Muscle layer of duodenum (tissue), 2 donors: ENCODE measurements around the gene PRKCA.

ENCODE experiments used
- H3K27ac ChIP-seq: one replicate; pipeline ENCODE4 v1.7.0; 2013; ENCODE audit warnings: mild to moderate bottlenecking, low read length
- H3K27me3 ChIP-seq: one replicate; pipeline ENCODE4 v1.7.0; 2013; ENCODE audit warnings: low read depth, mild to moderate bottlenecking, control low read depth, low read length
- H3K36me3 ChIP-seq, 2 donors: one replicate each; pipeline ENCODE4 v1.7.0; 2013; ENCODE audit warnings: low read length in 2 of 2, control low read depth in 1 of 2, mild to moderate bottlenecking in 1 of 2; ENCODE audit not compliant: insufficient read depth in 2 of 2, control insufficient read depth in 1 of 2
- H3K4me1 ChIP-seq, 2 donors: one replicate each; pipeline ENCODE4 v1.7.0; 2013; ENCODE audit warnings: low read length in 2 of 2, mild to moderate bottlenecking in 2 of 2, control low read depth in 1 of 2, moderate library complexity in 1 of 2; ENCODE audit not compliant: insufficient read depth in 2 of 2, control insufficient read depth in 1 of 2
- H3K4me3 ChIP-seq, 2 donors: one replicate each; pipeline ENCODE4 v1.7.0; 2013; ENCODE audit warnings: low read length in 2 of 2, low read depth in 1 of 2, mild to moderate bottlenecking in 1 of 2
- H3K9me3 ChIP-seq, 2 donors: one replicate each; pipeline ENCODE4 v1.7.0; 2013; ENCODE audit warnings: low read length in 2 of 2, control low read depth in 1 of 2, mild to moderate bottlenecking in 1 of 2; ENCODE audit not compliant: control insufficient read depth in 1 of 2
- donor health status: healthy.

PRKCA gene

GRCh38 chr17:66661411-66662256 is 359.2 kb downstream of the PRKCA start:
- H3K9me3 ChIP-seq: no peaks in the 10 kb centered on the region
- H3K27ac ChIP-seq: no peak overlapping the region
- H3K36me3 ChIP-seq: no peaks in the 10 kb centered on the region
- no peak overlapping the region for H3K4me3 ChIP-seq
- H3K27me3 ChIP-seq: no peaks in the 10 kb centered on the region
- peaks cover 0 to 5% of the 10 kb centered on the region in 2 donors for H3K4me1 ChIP-seq

- H3K9me3 ChIP-seq: no peaks in the 10 kb centered on the region
- no peak overlapping the region for H3K4me3 ChIP-seq
- H3K27me3 ChIP-seq: no peaks in the 10 kb centered on the region
- no peaks in the 10 kb centered on the region for H3K36me3 ChIP-seq
- H3K27ac ChIP-seq: no peak overlapping the region
- H3K4me1 ChIP-seq: peaks cover 0 to 5% of the 10 kb centered on the region in 2 donors
Measured at GRCh38 chr17:66662496-66662895, 360.1 kb downstream of the PRKCA start.

- Histone ChIP-seq H3K4me1 (peaks cover 0 to 5% of the 10 kb centered on the region in 2 donors), H3K27ac (no peak overlapping the region), H3K36me3 (no peaks in the 10 kb centered on the region), H3K27me3 (no peaks in the 10 kb centered on the region), H3K4me3 (no peak overlapping the region), H3K9me3 (no peaks in the 10 kb centered on the region)
Measured at GRCh38 chr17:66663041-66663606, 360.7 kb downstream of the PRKCA start.

GRCh38 chr17:66664336-66664735 is 361.9 kb downstream of the PRKCA start:
- Histone ChIP-seq H3K4me1 (peaks cover 0 to 5% of the 10 kb centered on the region in 2 donors), H3K9me3 (no peaks in the 10 kb centered on the region), H3K36me3 (no peaks in the 10 kb centered on the region), H3K27ac (no peak overlapping the region), H3K4me3 (no peak overlapping the region), H3K27me3 (no peaks in the 10 kb centered on the region)

GRCh38 chr17:66665194-66665593 is 362.8 kb downstream of the PRKCA start:
- Histone ChIP-seq H3K4me1 (peaks cover 0 to 5% of the 10 kb centered on the region in 2 donors), H3K27ac (no peak overlapping the region), H3K4me3 (no peak overlapping the region), H3K36me3 (no peaks in the 10 kb centered on the region), H3K9me3 (no peaks in the 10 kb centered on the region), H3K27me3 (no peaks in the 10 kb centered on the region)

- no peak overlapping the region for H3K4me3 ChIP-seq
Measured at GRCh38 chr17:66667090-66667489, 364.7 kb downstream of the PRKCA start.

GRCh38 chr17:66667491-66668030 is 365.1 kb downstream of the PRKCA start:
- Histone ChIP-seq H3K9me3 (no peaks in the 10 kb centered on the region), H3K4me1 (peaks cover 0 to 15% of the 10 kb centered on the region in 2 donors), H3K4me3 (no peak overlapping the region)

More at GRCh38 chr17:66667090-66667489, 364.7 kb downstream of the PRKCA start:
- Histone ChIP-seq H3K27me3 (no peaks in the 10 kb centered on the region), H3K4me1 (peaks cover 0 to 10% of the 10 kb centered on the region in 2 donors), H3K27ac (no peak overlapping the region), H3K9me3 (no peaks in the 10 kb centered on the region), H3K36me3 (no peaks in the 10 kb centered on the region)

GRCh38 chr17:66670206-66670605 is 367.8 kb downstream of the PRKCA start:
- Histone ChIP-seq H3K27me3 (no peaks in the 10 kb centered on the region), H3K4me3 (no peak overlapping the region), H3K4me1 (peaks cover 9 to 27% of the 10 kb centered on the region in 2 donors), H3K36me3 (no peaks in the 10 kb centered on the region), H3K9me3 (no peaks in the 10 kb centered on the region), H3K27ac (no peak overlapping the region)

More at GRCh38 chr17:66667491-66668030, 365.1 kb downstream of the PRKCA start:
- no peaks in the 10 kb centered on the region for H3K36me3 ChIP-seq
- no peaks in the 10 kb centered on the region for H3K27me3 ChIP-seq
- H3K27ac ChIP-seq: no peak overlapping the region

- Histone ChIP-seq H3K9me3 (no peaks in the 10 kb centered on the region), H3K36me3 (no peaks in the 10 kb centered on the region), H3K27ac (no peak overlapping the region), H3K4me3 (no peak overlapping the region), H3K27me3 (no peaks in the 10 kb centered on the region), H3K4me1 (peaks cover 9 to 27% of the 10 kb centered on the region in 2 donors)
Measured at GRCh38 chr17:66671156-66671555, 368.7 kb downstream of the PRKCA start.

- Histone ChIP-seq H3K4me1 (peaks cover 9 to 27% of the 10 kb centered on the region in 2 donors), H3K27me3 (no peaks in the 10 kb centered on the region), H3K9me3 (no peaks in the 10 kb centered on the region), H3K27ac (peak overlapping the region; percentile 18), H3K4me3 (no peak overlapping the region), H3K36me3 (peaks cover 0 to 6% of the 10 kb centered on the region in 2 donors)
Measured at GRCh38 chr17:66673668-66674276, 371.4 kb downstream of the PRKCA start.
